Heart left ventricle (tissue), 13 donors: ENCODE data around the gene MCU.

Experiments
- CTCF ChIP-seq, 12 donors: fragments of 200-600 bp; sonication (generic) in 4 of 12; IDR thresholded peaks; one replicate each; pipeline versions ENCODE4 v1.5.0 to v1.8.0; 2018 to 2022; ENCODE audit warnings: antibody characterized with exemption in 12 of 12, mild to moderate bottlenecking in 5 of 12
- POLR2A ChIP-seq, 2 donors: fragments of 450-650 bp; IDR thresholded peaks; one replicate each; pipeline ENCODE4 v1.6.1; 2017; ENCODE audit warnings: antibody characterized with exemption in 2 of 2, mild to moderate bottlenecking in 2 of 2, moderate library complexity in 2 of 2
- donor health status: ischemic (EF 13 %, LVEDD 7.1; RV severe dilation, severe dysfunction).
- donor health status: DM: no; HTN: yes; CAD: no.
- donor health status: DM: no; HTN: no; CAD: no.
- donor health status: ischemic (EF 25% LVEDD 6.9; RV normal size, moderate dysfunction).
- donor health status: ischemic (EF 25% LVEDD 5.7; RV mildly dilated, moderate dysfunction).
- donor health status: ischemic (EF 35%, LVEDD 5.7; RV mildly dilated, moderate dysfunction).
- donor health status: nonischemic (EF 11% LVEDD 7.7; RV severe dilation, severe dysfunction).
- donor health status: DM: yes; HTN: yes; CAD: no.
- donor health status: PGD.
- donor health status: ischemic (EF 29% LVEDD 5.4; RV normal size, mild dysfunction).
- donor health status: nonischemic (EF 23%, LVEDD 6.1; RV moderate dilation, normal function).

- TF ChIP-seq CTCF (IDR thresholded peaks at IDR 0.05) (no peak), POLR2A (IDR thresholded peaks at IDR 0.05) (no peak)
Observed at GRCh38 chr10:72746426-72747363, 54.8 kb downstream of the MCU start.
